H9 (cell line): Measurements from ENCODE around the gene ZSCAN9. TPM values are rescaled to one million over a fixed set of nuclear protein-coding genes. Genes with fewer than 3 reads are reported as not detected.

Experiments used
- DNase-seq: peaks from one replicate; pipeline ENCODE4 v3.0.0-alpha.2; 2017
- H2AFZ ChIP-seq: one replicate; pipeline ENCODE4 v1.6.1; 2013; ENCODE audit warnings: mild to moderate bottlenecking, low read length, control low read depth, moderate library complexity
- H2AK5ac ChIP-seq: 2 replicates; pipeline ENCODE4 v1.6.1; 2013; ENCODE audit warnings: low read length, control low read depth, mixed read lengths; ENCODE audit not compliant: insufficient read length
- H2BK120ac ChIP-seq: one replicate; pipeline ENCODE4 v1.6.1; 2013; ENCODE audit warnings: low read depth, mild to moderate bottlenecking, low read length, control low read depth, inconsistent platforms; ENCODE audit not compliant: poor library complexity, severe bottlenecking
- H2BK12ac ChIP-seq: 2 replicates; pipeline ENCODE4 v1.6.1; 2013; ENCODE audit warnings: low read length, control low read depth, mixed read lengths, low read depth; ENCODE audit not compliant: insufficient read length
- H2BK15ac ChIP-seq: 2 replicates; pipeline ENCODE4 v1.6.1; 2013; ENCODE audit warnings: low read depth, low read length, control low read depth
- H2BK20ac ChIP-seq: one replicate; pipeline ENCODE4 v1.6.1; 2013; ENCODE audit warnings: low read depth, mild to moderate bottlenecking, low read length, control low read depth, inconsistent platforms; ENCODE audit not compliant: poor library complexity, severe bottlenecking
- H2BK5ac ChIP-seq: 2 replicates; pipeline ENCODE4 v1.6.1; 2013; ENCODE audit warnings: low read length, control low read depth, mixed read lengths; ENCODE audit not compliant: insufficient read length
- H3K14ac ChIP-seq: 2 replicates; pipeline ENCODE4 v1.6.1; 2013; ENCODE audit warnings: low read length, control low read depth; ENCODE audit not compliant: insufficient read depth
- H3K18ac ChIP-seq: 2 replicates; pipeline ENCODE4 v1.6.1; 2013; ENCODE audit warnings: low read depth, mild to moderate bottlenecking, mixed read lengths, low read length, control low read depth; ENCODE audit not compliant: insufficient read length
- H3K23ac ChIP-seq: 2 replicates; pipeline ENCODE4 v1.6.1; 2013; ENCODE audit warnings: low read length, control low read depth, mixed read lengths, low read depth; ENCODE audit not compliant: insufficient read length
- H3K23me2 ChIP-seq: 2 replicates; pipeline ENCODE4 v1.6.1; 2013; ENCODE audit warnings: low read depth, mild to moderate bottlenecking, mixed read lengths, low read length, control low read depth; ENCODE audit not compliant: insufficient read length, poor library complexity, severe bottlenecking
- H3K27ac ChIP-seq: 2 replicates; pipeline ENCODE4 v1.5.1; 2013; ENCODE audit warnings: low read length, control low read depth, mixed read lengths, low read depth; ENCODE audit not compliant: insufficient read length
- H3K27me3 ChIP-seq: 2 replicates; pipeline ENCODE4 v1.6.1; 2013; ENCODE audit warnings: low read length, control low read depth, inconsistent platforms; ENCODE audit not compliant: insufficient read depth
- H3K4ac ChIP-seq: 2 replicates; pipeline ENCODE4 v1.6.1; 2013; ENCODE audit warnings: low read depth, mild to moderate bottlenecking, control low read depth, inconsistent platforms, low read length, moderate library complexity
- H3K4me1 ChIP-seq: 2 replicates; pipeline ENCODE4 v1.6.1; 2013; ENCODE audit warnings: low read length, control low read depth, inconsistent platforms; ENCODE audit not compliant: insufficient read depth
- H3K4me2 ChIP-seq: 2 replicates; pipeline ENCODE4 v1.6.1; 2013; ENCODE audit warnings: low read length, control low read depth, mixed read lengths; ENCODE audit not compliant: insufficient read length, insufficient read depth
- H3K56ac ChIP-seq: 2 replicates; pipeline ENCODE4 v1.6.1; 2013; ENCODE audit warnings: low read depth, mild to moderate bottlenecking, mixed read lengths, low read length, control low read depth; ENCODE audit not compliant: insufficient read length
- H3K79me1 ChIP-seq: 2 replicates; pipeline ENCODE4 v1.6.1; 2013; ENCODE audit warnings: low read depth, mild to moderate bottlenecking, moderate library complexity, low read length, control low read depth, inconsistent platforms; ENCODE audit not compliant: insufficient read depth, poor library complexity, severe bottlenecking
- H3K79me2 ChIP-seq: 2 replicates; pipeline ENCODE4 v1.6.1; 2013; ENCODE audit warnings: low read length, control low read depth, inconsistent platforms; ENCODE audit not compliant: insufficient read depth
- H3K9ac ChIP-seq: 2 replicates; pipeline ENCODE4 v1.6.1; 2013; ENCODE audit warnings: low read length, control low read depth, mixed read lengths; ENCODE audit not compliant: insufficient read length; ENCODE audit errors: extremely low read depth
- H3K9me3 ChIP-seq: one replicate; pipeline ENCODE4 v1.6.1; 2013; ENCODE audit warnings: low read depth, low read length, inconsistent platforms; ENCODE audit not compliant: control insufficient read depth
- H3T11ph ChIP-seq: one replicate; pipeline ENCODE4 v1.6.1; 2013; ENCODE audit warnings: mild to moderate bottlenecking, low read length, control low read depth, inconsistent platforms
- H4K20me1 ChIP-seq: one replicate; pipeline ENCODE4 v1.6.1; 2013; ENCODE audit not compliant: control insufficient read depth, insufficient read length, insufficient read depth
- H4K5ac ChIP-seq: 2 replicates; pipeline ENCODE4 v1.6.1; 2013; ENCODE audit warnings: low read depth, mild to moderate bottlenecking, mixed read lengths, low read length, control low read depth; ENCODE audit not compliant: insufficient read length
- H4K8ac ChIP-seq: replicated peaks from 2 replicates; pipeline ENCODE4 v1.6.1; 2013; ENCODE audit warnings: low read length, control low read depth, mixed read lengths, low read depth; ENCODE audit not compliant: insufficient read length
- H4K91ac ChIP-seq: 2 replicates; pipeline ENCODE4 v1.6.1; 2013; ENCODE audit warnings: low read depth, mild to moderate bottlenecking, moderate library complexity, mixed read lengths, low read length, control low read depth; ENCODE audit not compliant: insufficient read length
- H3K27ac Mint-ChIP-seq, 3 experiments: 2 replicates in 2 of 3; 3 replicates in 1 of 3; pipeline ENCODE4 v1.8.0; 2020 to 2021; ENCODE audit warnings: mixed read lengths in 3 of 3, mild to moderate bottlenecking in 1 of 3, moderate library complexity in 1 of 3
- H3K27me3 Mint-ChIP-seq: 2 replicates; pipeline ENCODE4 v1.8.0; 2021; ENCODE audit warnings: low read depth, mild to moderate bottlenecking, moderate library complexity, mixed read lengths
- H3K36me3 Mint-ChIP-seq, 3 experiments: 2 replicates in 2 of 3; 3 replicates in 1 of 3; pipeline ENCODE4 v1.8.0; 2020 to 2021; ENCODE audit warnings: low read depth in 3 of 3, mixed read lengths in 3 of 3; ENCODE audit not compliant: insufficient read depth in 1 of 3
- H3K4me1 Mint-ChIP-seq, 2 experiments: 2 replicates each; pipeline ENCODE4 v1.8.0; 2020; ENCODE audit warnings: mixed read lengths in 2 of 2
- H3K4me3 Mint-ChIP-seq, 2 experiments: 2 replicates in 1 of 2; 3 replicates in 1 of 2; pipeline ENCODE4 v1.8.0; 2020 to 2021; ENCODE audit warnings: mild to moderate bottlenecking in 2 of 2, mixed read lengths in 2 of 2, moderate library complexity in 1 of 2
- H3K9me3 Mint-ChIP-seq, 2 experiments: 2 replicates in 1 of 2; 3 replicates in 1 of 2; pipeline ENCODE4 v1.8.0; 2020; ENCODE audit warnings: mild to moderate bottlenecking in 2 of 2, mixed read lengths in 2 of 2, moderate library complexity in 1 of 2
- WGBS: extraction: QIAGEN DNeasy Blood & Tissue Kit; methylation state at CpG from one replicate; pipeline ENCODE4 v1.1.7; 2013; ENCODE audit warnings: missing lambda C conversion rate, low lambda C conversion rate, mixed read lengths; ENCODE audit not compliant: insufficient read length; ENCODE audit errors: extremely low coverage; 5-methylcytosine and 5-hydroxymethylcytosine counted together
- total RNA-seq: library from RNA; stranded (reverse); gene quantifications from 2 replicates; pipeline ENCODE4 v1.2.1, GENCODE V29; 2021
- TF ChIP-seq, protein P1 (sequence below): fragments of 200-600 bp; sonication (generic); conservative IDR thresholded peaks from 3 replicates; pipeline ENCODE4 v1.8.0; 2021; ENCODE audit warnings: antibody characterized with exemption, mild to moderate bottlenecking

The ZSCAN9 gene
- total RNA-seq, 1 experiment from 2014 or later, result 11.5 TPM

DNA sequence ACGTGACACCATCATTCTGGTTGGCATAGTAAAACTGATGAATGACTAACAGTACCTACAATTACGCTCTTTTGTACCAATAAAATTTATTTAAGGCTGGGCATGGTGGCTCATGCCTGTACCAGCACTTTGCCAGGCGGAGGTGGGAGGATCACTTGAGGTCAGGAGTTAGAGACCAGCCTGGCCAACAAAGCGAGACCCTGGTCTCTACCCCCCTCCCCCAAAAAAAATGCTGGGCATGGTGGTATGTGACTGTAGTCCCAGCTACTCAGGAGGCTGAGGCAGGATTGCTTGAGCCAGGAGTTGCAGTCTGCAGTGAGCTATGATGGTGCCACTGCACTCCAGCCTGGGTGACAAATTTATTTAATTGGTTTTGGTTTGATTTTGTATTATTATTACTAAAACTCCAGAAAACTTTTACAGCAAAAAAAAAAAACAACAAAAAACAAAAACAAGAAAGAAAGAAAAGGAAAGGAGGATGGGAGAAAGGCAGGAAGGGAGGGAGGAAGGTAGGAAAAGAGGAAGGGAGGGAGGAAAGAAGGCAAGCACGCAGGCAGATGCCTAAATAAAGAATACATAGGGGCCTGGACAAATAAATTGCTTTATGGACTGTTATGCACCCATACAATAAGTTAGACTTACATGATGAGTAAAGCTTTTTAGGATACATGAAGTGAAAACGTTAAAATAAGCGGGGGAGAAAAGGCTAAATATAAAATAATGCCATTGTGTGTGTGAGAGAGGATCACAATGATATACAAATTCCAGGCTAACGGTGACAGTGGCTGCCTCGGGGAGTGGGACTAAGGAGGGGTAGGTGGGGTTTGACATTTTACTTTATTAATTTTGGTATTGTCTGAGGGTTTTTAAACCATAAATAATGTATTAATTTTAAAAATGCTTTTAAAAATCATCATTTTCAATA is 682 bp upstream of the ZSCAN9 start:
- H4K91ac ChIP-seq, result no peak overlapping the region
- H4K20me1 ChIP-seq, result no peaks in the 10 kb centered on the region
- H2BK5ac ChIP-seq, result no peak overlapping the region
- no peak overlapping the region for H3K14ac ChIP-seq
- H3K36me3 Mint-ChIP-seq, result peaks cover 22 to 24% (median 24%) of the 10 kb centered on the region in 3 experiments; a peak in 6 of 7 replicates
- no peaks in the 10 kb centered on the region for H3K9me3 Mint-ChIP-seq
- H3K79me2 ChIP-seq, result no peaks in the 10 kb centered on the region
- no peak overlapping the region for H2BK15ac ChIP-seq
- peaks cover 7% of the 10 kb centered on the region for H3K23me2 ChIP-seq
- H3T11ph ChIP-seq, result no peak overlapping the region
- H2AK5ac ChIP-seq, result no peak overlapping the region
- H4K5ac ChIP-seq, result no peak overlapping the region
- H3K18ac ChIP-seq, result no peak overlapping the region
- WGBS, result no CpG with 5 or more reads among the region's 9 CpGs
- no peak overlapping the region for H3K56ac ChIP-seq
- no peak overlapping the region for H4K8ac ChIP-seq
- H2BK12ac ChIP-seq, result no peak overlapping the region
- H2BK120ac ChIP-seq, result no peak overlapping the region
- TF ChIP-seq, protein P1, sequence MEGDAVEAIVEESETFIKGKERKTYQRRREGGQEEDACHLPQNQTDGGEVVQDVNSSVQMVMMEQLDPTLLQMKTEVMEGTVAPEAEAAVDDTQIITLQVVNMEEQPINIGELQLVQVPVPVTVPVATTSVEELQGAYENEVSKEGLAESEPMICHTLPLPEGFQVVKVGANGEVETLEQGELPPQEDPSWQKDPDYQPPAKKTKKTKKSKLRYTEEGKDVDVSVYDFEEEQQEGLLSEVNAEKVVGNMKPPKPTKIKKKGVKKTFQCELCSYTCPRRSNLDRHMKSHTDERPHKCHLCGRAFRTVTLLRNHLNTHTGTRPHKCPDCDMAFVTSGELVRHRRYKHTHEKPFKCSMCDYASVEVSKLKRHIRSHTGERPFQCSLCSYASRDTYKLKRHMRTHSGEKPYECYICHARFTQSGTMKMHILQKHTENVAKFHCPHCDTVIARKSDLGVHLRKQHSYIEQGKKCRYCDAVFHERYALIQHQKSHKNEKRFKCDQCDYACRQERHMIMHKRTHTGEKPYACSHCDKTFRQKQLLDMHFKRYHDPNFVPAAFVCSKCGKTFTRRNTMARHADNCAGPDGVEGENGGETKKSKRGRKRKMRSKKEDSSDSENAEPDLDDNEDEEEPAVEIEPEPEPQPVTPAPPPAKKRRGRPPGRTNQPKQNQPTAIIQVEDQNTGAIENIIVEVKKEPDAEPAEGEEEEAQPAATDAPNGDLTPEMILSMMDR, result no peak
- peak overlapping the region; percentile 86 to 96 for H3K4me3 Mint-ChIP-seq
- H3K79me1 ChIP-seq, result no peaks in the 10 kb centered on the region
- no peaks in the 10 kb centered on the region for H3K9me3 ChIP-seq
- no peak overlapping the region for H3K23ac ChIP-seq
- DNase-seq, result no peak
- H3K27me3 ChIP-seq, result peaks cover 6% of the 10 kb centered on the region; the same call in 1 of the 2 replicates
- H3K9ac ChIP-seq, result peak overlapping the region; percentile 69
- peaks cover 8 to 11% of the 10 kb centered on the region in 2 experiments for H3K4me1 Mint-ChIP-seq
- H3K27ac ChIP-seq, result no peak overlapping the region
- H2BK20ac ChIP-seq, result no peak overlapping the region
- no peak overlapping the region for H3K4ac ChIP-seq
- peak overlapping the region in 1 of 3 experiments; percentile 31; a peak in 2 of 7 replicates for H3K27ac Mint-ChIP-seq
- peak overlapping the region; percentile 78 for H3K4me2 ChIP-seq
- H2AFZ ChIP-seq, result peak overlapping the region; percentile 52
- H3K4me1 ChIP-seq, result no peaks in the 10 kb centered on the region
- peaks cover 50% of the 10 kb centered on the region for H3K27me3 Mint-ChIP-seq
